Suprapubic skin (tissue), 4 donors: ENCODE measurements around the gene RRP1B. TPM values are rescaled to one million over a fixed set of nuclear protein-coding genes. Genes with fewer than 3 reads are reported as not detected.

Experiments used
- DNase-seq, 2 donors: peaks; one replicate each; pipeline ENCODE4 v3.0.0-alpha.2; 2019; ENCODE audit warnings: low spot score in 2 of 2
- H3K27ac ChIP-seq: fragments of 200-600 bp; sonication (generic); one replicate; pipeline ENCODE4 v1.5.1; 2019
- H3K27me3 ChIP-seq: fragments of 200-600 bp; sonication (generic); one replicate; pipeline ENCODE4 v1.5.1; 2019
- H3K36me3 ChIP-seq: fragments of 200-600 bp; sonication (generic); one replicate; pipeline ENCODE4 v1.5.1; 2019
- H3K4me1 ChIP-seq: fragments of 200-600 bp; sonication (generic); one replicate; pipeline ENCODE4 v1.5.1; 2019
- H3K4me3 ChIP-seq: fragments of 200-600 bp; sonication (generic); one replicate; pipeline ENCODE4 v1.5.1; 2019; ENCODE audit warnings: mild to moderate bottlenecking
- H3K9me3 ChIP-seq: fragments of 200-600 bp; sonication (generic); one replicate; pipeline ENCODE4 v1.5.1; 2019
- EP300 ChIP-seq: sonication (generic); formaldehyde crosslinking; IDR thresholded peaks from one replicate; pipeline ENCODE4 v1.6.1; 2017; ENCODE audit warnings: antibody characterized with exemption
- POLR2A ChIP-seq, 2 donors: fragments of 450-650 bp; IDR thresholded peaks; one replicate each; pipeline ENCODE4 v1.6.1; 2017; ENCODE audit warnings: antibody characterized with exemption in 2 of 2, mild to moderate bottlenecking in 2 of 2, moderate library complexity in 2 of 2
- POLR2AphosphoS5 ChIP-seq, 3 donors: sonication (generic); formaldehyde crosslinking; IDR thresholded peaks; one replicate each; pipeline ENCODE4 v1.6.1; 2017; ENCODE audit warnings: antibody characterized with exemption in 3 of 3
- WGBS: methylation state at CpG from one replicate; pipeline ENCODE4 v1.1.5; 2018; 5-methylcytosine and 5-hydroxymethylcytosine counted together
- total RNA-seq, 4 donors: library from RNA; depleted of rRNA; stranded (reverse); fragments of >200 nt; gene quantifications; one replicate each; pipeline ENCODE4 v1.1.0, GENCODE V29; 2016
- TF ChIP-seq, protein P1 (sequence below), 2 donors: fragments of 200-600 bp in 1 of 2; fragments of 450-650 bp in 1 of 2; sonication (generic) in 1 of 2; IDR thresholded peaks; one replicate each; pipeline ENCODE4 v1.5.1; 2016 to 2019; ENCODE audit warnings: antibody characterized with exemption in 2 of 2, mild to moderate bottlenecking in 1 of 2, moderate library complexity in 1 of 2

The RRP1B gene
- total RNA-seq, 4 donors from 2014 or later = 19.1 to 25.1 (median 23.3) TPM

- Histone ChIP-seq H3K9me3 (no peaks in the 10 kb centered on the region), H3K27ac (peak overlapping the region; percentile 88), H3K4me3 (no peak overlapping the region), H3K27me3 (no peaks in the 10 kb centered on the region), H3K36me3 (peaks cover 12% of the 10 kb centered on the region), H3K4me1 (peaks cover 64% of the 10 kb centered on the region)
- TF ChIP-seq, protein P1, sequence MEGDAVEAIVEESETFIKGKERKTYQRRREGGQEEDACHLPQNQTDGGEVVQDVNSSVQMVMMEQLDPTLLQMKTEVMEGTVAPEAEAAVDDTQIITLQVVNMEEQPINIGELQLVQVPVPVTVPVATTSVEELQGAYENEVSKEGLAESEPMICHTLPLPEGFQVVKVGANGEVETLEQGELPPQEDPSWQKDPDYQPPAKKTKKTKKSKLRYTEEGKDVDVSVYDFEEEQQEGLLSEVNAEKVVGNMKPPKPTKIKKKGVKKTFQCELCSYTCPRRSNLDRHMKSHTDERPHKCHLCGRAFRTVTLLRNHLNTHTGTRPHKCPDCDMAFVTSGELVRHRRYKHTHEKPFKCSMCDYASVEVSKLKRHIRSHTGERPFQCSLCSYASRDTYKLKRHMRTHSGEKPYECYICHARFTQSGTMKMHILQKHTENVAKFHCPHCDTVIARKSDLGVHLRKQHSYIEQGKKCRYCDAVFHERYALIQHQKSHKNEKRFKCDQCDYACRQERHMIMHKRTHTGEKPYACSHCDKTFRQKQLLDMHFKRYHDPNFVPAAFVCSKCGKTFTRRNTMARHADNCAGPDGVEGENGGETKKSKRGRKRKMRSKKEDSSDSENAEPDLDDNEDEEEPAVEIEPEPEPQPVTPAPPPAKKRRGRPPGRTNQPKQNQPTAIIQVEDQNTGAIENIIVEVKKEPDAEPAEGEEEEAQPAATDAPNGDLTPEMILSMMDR (IDR thresholded peaks at IDR 0.05) = no peak
- TF ChIP-seq POLR2A (IDR thresholded peaks at IDR 0.05) (no peak), EP300 (no peak), POLR2AphosphoS5 (IDR thresholded peaks at IDR 0.05) (no peak)
- WGBS = 64% methylated on average over 20 of the region's 21 CpGs
- no peak for DNase-seq
Observed at GRCh38 chr21:43726686-43727518, 67.5 kb downstream of the RRP1B start.

DNA sequence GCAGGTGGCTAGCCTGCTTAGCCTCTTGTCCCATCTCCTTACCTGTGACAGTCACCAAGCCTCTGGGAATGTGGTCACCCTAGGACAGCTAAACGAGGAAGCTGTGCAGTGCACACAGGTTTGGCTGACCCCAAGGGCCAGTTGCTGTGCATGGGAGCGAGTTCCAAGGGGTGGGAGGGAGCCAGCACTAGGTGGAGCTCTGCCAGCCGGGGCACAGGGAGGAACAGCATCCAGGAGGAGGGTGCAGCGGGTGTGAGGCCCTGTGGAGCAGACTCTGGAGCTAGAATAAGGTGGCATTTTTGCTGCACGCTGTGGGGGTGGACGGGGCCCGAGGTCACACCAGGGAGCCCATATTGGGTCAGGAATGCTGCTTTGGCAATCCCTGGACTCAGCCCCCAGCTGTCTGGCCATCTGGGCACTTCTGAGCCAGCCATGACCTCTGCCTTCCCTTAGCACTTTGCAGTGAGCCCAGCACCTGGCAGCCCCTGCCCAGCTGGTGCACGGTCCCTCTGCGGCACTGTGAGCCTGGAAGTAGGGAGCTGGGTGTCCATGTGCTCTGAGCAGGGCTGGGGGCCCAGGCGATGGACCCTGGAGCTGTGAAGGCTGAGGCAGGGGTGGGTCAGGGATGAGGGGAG is 68.3 kb downstream of the RRP1B start:
- peak overlapping the region; percentile 46 for H3K4me3 ChIP-seq

DNA sequence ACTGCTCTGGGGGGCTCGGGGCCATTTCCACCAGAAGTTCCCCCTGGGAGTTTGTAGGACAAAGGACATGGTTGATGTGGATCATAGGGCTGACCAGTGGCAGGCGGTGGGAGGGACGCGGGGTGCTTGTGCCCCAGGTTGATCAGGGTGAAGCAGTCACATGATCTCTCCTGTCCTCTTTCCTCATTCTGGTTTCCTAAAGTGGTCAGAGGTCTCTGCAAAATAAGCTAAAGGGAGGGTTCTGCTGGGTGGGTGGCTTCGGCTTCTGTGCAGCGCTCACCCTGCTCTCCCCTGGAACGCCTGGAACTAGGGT is 68.8 kb downstream of the RRP1B start:
- H3K36me3 ChIP-seq = peaks cover 12% of the 10 kb centered on the region
- TF ChIP-seq POLR2AphosphoS5 (IDR thresholded peaks at IDR 0.05) (no peak), POLR2A (IDR thresholded peaks at IDR 0.05) (no peak), EP300 (no peak)
- TF ChIP-seq, protein P1 (IDR thresholded peaks at IDR 0.05) = no peak
- H3K27ac ChIP-seq = peak overlapping the region; percentile 88
- no peaks in the 10 kb centered on the region for H3K9me3 ChIP-seq
- peak overlapping the region; percentile 46 for H3K4me3 ChIP-seq
- peaks cover 71% of the 10 kb centered on the region for H3K4me1 ChIP-seq
- no peaks in the 10 kb centered on the region for H3K27me3 ChIP-seq
- DNase-seq = no peak
- WGBS = 15% methylated on average over 6 of the region's 7 CpGs

More for the DNA sequence above, 68.3 kb downstream of the RRP1B start:
- Histone ChIP-seq H3K27ac (peak overlapping the region; percentile 88), H3K36me3 (peaks cover 12% of the 10 kb centered on the region), H3K9me3 (no peaks in the 10 kb centered on the region), H3K27me3 (no peaks in the 10 kb centered on the region), H3K4me1 (peaks cover 67% of the 10 kb centered on the region)
- no peak for DNase-seq
- no peak for TF ChIP-seq POLR2AphosphoS5 (IDR thresholded peaks at IDR 0.05)
- TF ChIP-seq EP300 = no peak
- TF ChIP-seq, protein P1 (IDR thresholded peaks at IDR 0.05) = no peak
- no peak for TF ChIP-seq POLR2A (IDR thresholded peaks at IDR 0.05)
- 70% methylated on average over 8 of the region's 10 CpGs for WGBS

DNA sequence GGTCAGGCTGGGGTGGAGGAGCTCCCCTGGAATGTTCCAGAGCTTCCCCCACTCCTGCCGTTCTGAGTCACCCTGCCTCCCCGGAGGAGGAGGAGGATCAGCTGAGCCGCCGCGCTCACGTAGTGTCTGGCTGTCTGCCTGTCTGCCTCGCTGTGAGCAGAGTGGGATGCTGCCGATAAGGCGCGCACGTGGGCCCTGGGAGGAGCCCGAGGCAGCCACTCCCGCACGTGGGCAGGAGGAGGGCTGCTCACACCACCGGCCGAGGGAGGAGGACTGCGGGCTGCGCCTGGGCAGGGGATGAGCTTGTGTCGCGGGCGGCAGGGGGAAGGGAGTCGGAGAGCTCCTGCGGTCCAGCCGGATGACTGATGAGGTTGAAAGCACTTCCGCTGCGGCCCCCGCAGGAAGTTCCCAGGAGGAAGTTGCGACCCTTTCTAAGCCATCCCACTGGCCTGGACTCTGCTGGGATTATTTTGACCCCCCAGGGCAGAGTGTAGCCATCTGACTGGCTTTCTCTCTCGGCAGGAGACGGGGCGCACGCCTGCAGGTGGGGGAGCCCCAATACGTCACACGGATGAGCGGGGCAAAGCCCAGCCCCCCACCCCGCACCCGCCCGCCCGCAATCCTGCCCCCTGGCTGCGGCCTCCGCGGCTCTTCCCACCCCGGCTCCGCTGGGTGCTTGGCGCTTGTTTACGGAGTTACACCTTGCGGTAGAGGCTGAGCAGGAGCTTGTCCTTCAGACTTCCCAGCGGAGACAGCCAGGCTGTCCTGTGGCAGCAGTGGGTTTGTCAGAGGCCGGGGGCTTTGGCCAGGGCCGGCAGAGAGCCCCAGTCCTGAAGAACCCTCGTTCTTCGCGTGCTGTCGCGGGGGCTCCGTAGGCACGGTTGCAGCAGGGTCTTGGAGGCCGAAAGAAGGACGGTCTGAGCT is 69.4 kb downstream of the RRP1B start:
- 23% methylated on average over 33 of the region's 59 CpGs for WGBS
- H3K9me3 ChIP-seq = no peaks in the 10 kb centered on the region

More for the DNA sequence above, 69.4 kb downstream of the RRP1B start:
- H3K36me3 ChIP-seq = peaks cover 7% of the 10 kb centered on the region
- H3K27me3 ChIP-seq = no peaks in the 10 kb centered on the region
- peak; percentile 94 to 96 for DNase-seq
- H3K27ac ChIP-seq = peak overlapping the region; percentile 88
- H3K4me1 ChIP-seq = peaks cover 78% of the 10 kb centered on the region
- peak in 2 of 3 donors; percentile 54 to 86 for TF ChIP-seq POLR2AphosphoS5 (IDR thresholded peaks at IDR 0.05)
- TF ChIP-seq, protein P1 (IDR thresholded peaks at IDR 0.05) = no peak
- TF ChIP-seq POLR2A (IDR thresholded peaks at IDR 0.05) = peak in 1 of 2 donors; percentile 37
- no peak for TF ChIP-seq EP300
- peak overlapping the region; percentile 46 for H3K4me3 ChIP-seq
